Gastrocnemius medialis (tissue), 4 donors: Measurements from ENCODE around the gene MACROD2.

ENCODE experiments used
- CTCF ChIP-seq, 5 experiments: fragments of 450-650 bp in 3 of 5; fragments of 200-600 bp in 2 of 5; sonication (generic) in 2 of 5; IDR thresholded peaks in 4 of 5; conservative IDR thresholded peaks in 1 of 5; 1 replicate in 4 of 5; 2 replicates in 1 of 5; pipeline ENCODE4 v1.5.1; 2016 to 2019; ENCODE audit warnings: antibody characterized with exemption in 5 of 5, mild to moderate bottlenecking in 3 of 5, moderate library complexity in 3 of 5
- POLR2A ChIP-seq, 2 donors: fragments of 450-650 bp; IDR thresholded peaks; one replicate each; pipeline ENCODE4 v1.6.1; 2017; ENCODE audit warnings: antibody characterized with exemption in 2 of 2, mild to moderate bottlenecking in 2 of 2, moderate library complexity in 2 of 2

- TF ChIP-seq CTCF (IDR thresholded peaks at IDR 0.05 in 4 of 5, conservative IDR thresholded peaks at IDR 0.05 in 1 of 5) (no peak), POLR2A (IDR thresholded peaks at IDR 0.05) (no peak)
Measured at GRCh38 chr20:15158533-15158932, 1163.2 kb downstream of the MACROD2 start.
